ENCODE data around the gene NMT1. TPM values are rescaled to one million over a fixed set of nuclear protein-coding genes. Genes with fewer than 3 reads are reported as not detected.

Gene NMT1
- total RNA-seq, 2 donors from 2014 or later = 39.4 to 68.5 TPM

DNA sequence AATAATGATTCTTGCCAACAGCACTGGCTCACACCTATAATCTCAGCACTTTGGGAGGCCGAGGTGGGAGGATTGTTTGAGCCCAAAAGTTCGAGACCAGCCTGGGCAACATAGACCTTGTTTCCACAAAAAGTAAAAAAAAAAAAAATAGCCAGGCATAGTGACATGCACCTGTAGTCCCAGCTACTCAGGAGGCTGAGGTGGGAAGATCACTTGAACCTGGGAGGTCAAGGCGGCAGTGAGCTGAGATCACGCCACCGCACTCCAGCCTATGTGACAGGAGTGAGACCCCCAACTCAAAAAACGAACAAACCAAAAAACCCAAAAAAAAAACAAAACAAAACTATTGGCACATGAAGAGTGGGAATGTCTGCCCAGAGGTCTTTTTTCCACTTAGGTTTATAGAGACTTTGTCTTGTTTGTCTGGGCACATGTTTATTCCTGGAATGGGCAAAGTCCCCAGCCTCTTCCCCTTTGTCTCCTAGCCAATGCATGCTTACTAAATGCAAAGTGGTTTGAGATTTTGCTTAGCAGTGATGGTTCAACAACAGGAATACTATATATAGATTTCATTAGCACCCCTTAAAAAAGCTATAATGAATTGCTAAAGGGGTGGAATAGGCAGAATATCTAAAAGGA, 25.9 kb downstream of the NMT1 start:
- Histone ChIP-seq H3K27ac (peak overlapping the region; percentile 10 to 55), H3K36me3 (peaks cover 2 to 14% of the 10 kb centered on the region in 2 donors), H3K4me1 (replicated peaks) (peaks cover 14% of the 10 kb centered on the region), H3K9me3 (no peaks in the 10 kb centered on the region), H3K27me3 (replicated peaks; ENCODE audit: insufficient read depth) (no peaks in the 10 kb centered on the region), H3K4me3 (no peak overlapping the region)
- 67% methylated on average over 6 of the region's 6 CpGs for WGBS
- intact Hi-C loops (cut with DNase I) = no loop called here
- no peak for DNase-seq (ENCODE audit: low spot score)
- TF ChIP-seq CTCF (IDR thresholded peaks at IDR 0.05) (no peak), POLR2AphosphoS5 (IDR thresholded peaks at IDR 0.05) (peak; percentile 56)

DNA sequence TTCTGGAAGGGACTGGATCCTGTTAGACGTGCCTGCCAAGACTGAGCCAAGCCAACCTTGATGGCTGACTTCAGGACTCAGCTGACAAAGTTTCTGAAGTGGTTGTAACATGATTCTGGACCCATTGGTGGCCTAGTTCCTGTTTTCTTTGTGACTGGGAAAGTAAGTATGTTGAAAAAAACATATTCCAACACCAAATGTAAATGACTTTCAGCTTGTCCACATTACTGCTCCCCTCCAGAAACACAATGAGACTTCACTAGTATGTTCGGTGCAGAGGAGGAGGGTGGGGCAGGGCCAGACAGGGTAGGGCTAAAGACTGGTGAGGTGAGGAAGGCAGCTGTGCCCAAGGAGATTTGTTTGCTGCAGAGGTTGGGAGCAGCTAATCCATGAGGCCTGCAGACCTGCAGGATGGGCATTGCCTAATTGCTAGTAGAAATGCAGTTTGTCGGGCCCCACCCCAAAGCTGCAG, 26.4 kb downstream of the NMT1 start:
- Histone ChIP-seq H3K27me3 (replicated peaks; ENCODE audit: insufficient read depth) (no peaks in the 10 kb centered on the region), H3K9me3 (no peaks in the 10 kb centered on the region), H3K27ac (peak overlapping the region; percentile 10 to 55), H3K36me3 (peaks cover 0 to 9% of the 10 kb centered on the region in 2 donors), H3K4me1 (replicated peaks) (peaks cover 14% of the 10 kb centered on the region), H3K4me3 (no peak overlapping the region)
- DNase-seq (ENCODE audit: low spot score) = peak; percentile 43
- WGBS = 49% methylated on average over 3 of the region's 3 CpGs
- TF ChIP-seq CTCF (IDR thresholded peaks at IDR 0.05) (no peak), POLR2AphosphoS5 (IDR thresholded peaks at IDR 0.05) (peak; percentile 64), POLR2A (IDR thresholded peaks at IDR 0.05) (no peak)
- intact Hi-C loops (cut with DNase I) = no loop called here

GRCh38 chr17:45087978-45088377, 26.9 kb downstream of the NMT1 start:
- Histone ChIP-seq H3K27me3 (replicated peaks; ENCODE audit: insufficient read depth) (no peaks in the 10 kb centered on the region), H3K27ac (peak overlapping the region; percentile 10 to 55), H3K4me1 (replicated peaks) (peaks cover 16% of the 10 kb centered on the region), H3K36me3 (peaks cover 0 to 4% of the 10 kb centered on the region in 2 donors), H3K4me3 (no peak overlapping the region), H3K9me3 (no peaks in the 10 kb centered on the region)
- intact Hi-C loops (cut with DNase I) = no loop called here
- TF ChIP-seq CTCF (IDR thresholded peaks at IDR 0.05) (no peak), POLR2AphosphoS5 (IDR thresholded peaks at IDR 0.05) (no peak), POLR2A (IDR thresholded peaks at IDR 0.05) (no peak)
- DNase-seq (ENCODE audit: low spot score) = no peak
- 92% methylated on average over 5 of the region's 5 CpGs for WGBS

- 65% methylated on average over 3 of the region's 3 CpGs for WGBS
- TF ChIP-seq POLR2A (IDR thresholded peaks at IDR 0.05) = no peak
- no peak for TF ChIP-seq CTCF (IDR thresholded peaks at IDR 0.05)
- TF ChIP-seq POLR2AphosphoS5 (IDR thresholded peaks at IDR 0.05) = no peak
- peaks cover 20% of the 10 kb centered on the region for H3K4me1 ChIP-seq (replicated peaks)
Observed at GRCh38 chr17:45088741-45089140, 27.6 kb downstream of the NMT1 start.

DNA sequence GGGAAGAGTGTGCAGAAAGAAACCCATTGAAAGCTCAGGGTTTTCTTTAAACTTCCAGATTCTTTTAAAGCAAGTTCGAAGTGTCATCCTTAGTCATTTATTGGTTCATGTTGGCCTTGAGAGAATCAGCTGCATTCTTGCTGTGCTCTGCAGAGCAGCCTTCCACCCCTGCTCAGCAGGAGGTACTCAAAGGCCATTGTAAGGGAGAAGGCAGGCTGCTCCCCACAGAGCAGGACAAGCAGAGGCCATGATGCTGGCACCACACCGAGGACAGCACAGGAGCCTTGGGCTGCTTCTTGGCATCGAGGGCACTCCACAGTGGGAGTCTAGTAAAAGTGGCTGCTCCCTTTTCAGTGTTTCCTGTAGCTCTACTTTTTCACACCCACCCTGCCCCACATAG, 29.6 kb downstream of the NMT1 start:
- 77% methylated on average over 3 of the region's 3 CpGs for WGBS
- Histone ChIP-seq H3K36me3 (peaks cover 1 to 4% of the 10 kb centered on the region in 2 donors), H3K4me3 (no peak overlapping the region), H3K27me3 (replicated peaks; ENCODE audit: insufficient read depth) (no peaks in the 10 kb centered on the region), H3K9me3 (no peaks in the 10 kb centered on the region), H3K27ac (no peak overlapping the region), H3K4me1 (replicated peaks) (peaks cover 20% of the 10 kb centered on the region)
- intact Hi-C loops (cut with DNase I) = loop anchor here (5.0 kb wide), 2 partner anchors 38 to 42 kb away; partner anchors contain the start of genes DCAKD and PLCD3
- DNase-seq (ENCODE audit: low spot score) = no peak
- TF ChIP-seq POLR2AphosphoS5 (IDR thresholded peaks at IDR 0.05) = no peak
- TF ChIP-seq POLR2A (IDR thresholded peaks at IDR 0.05) = no peak
- TF ChIP-seq CTCF (IDR thresholded peaks at IDR 0.05) = no peak

More at GRCh38 chr17:45088741-45089140, 27.6 kb downstream of the NMT1 start:
- Histone ChIP-seq H3K9me3 (no peaks in the 10 kb centered on the region), H3K36me3 (peaks cover 0 to 4% of the 10 kb centered on the region in 2 donors), H3K27me3 (replicated peaks; ENCODE audit: insufficient read depth) (no peaks in the 10 kb centered on the region), H3K27ac (no peak overlapping the region), H3K4me3 (no peak overlapping the region)
- intact Hi-C loops (cut with DNase I) = no loop called here
- DNase-seq (ENCODE audit: low spot score) = no peak

Data from prostate gland (tissue), 2 donors.